HG02943 (cell line): ENCODE measurements around the gene LGALS12.

Experiments used
- ATAC-seq: cut with Tn5 transposase; IDR thresholded peaks from one replicate; pipeline ENCODE4 v1.9.1; 2021; ENCODE audit warnings: mild to moderate bottlenecking, low read depth, moderate library complexity; ENCODE audit not compliant: unreplicated experiment

LGALS12 gene, protein sequence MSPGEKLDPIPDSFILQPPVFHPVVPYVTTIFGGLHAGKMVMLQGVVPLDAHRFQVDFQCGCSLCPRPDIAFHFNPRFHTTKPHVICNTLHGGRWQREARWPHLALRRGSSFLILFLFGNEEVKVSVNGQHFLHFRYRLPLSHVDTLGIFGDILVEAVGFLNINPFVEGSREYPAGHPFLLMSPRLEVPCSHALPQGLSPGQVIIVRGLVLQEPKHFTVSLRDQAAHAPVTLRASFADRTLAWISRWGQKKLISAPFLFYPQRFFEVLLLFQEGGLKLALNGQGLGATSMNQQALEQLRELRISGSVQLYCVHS

DNA sequence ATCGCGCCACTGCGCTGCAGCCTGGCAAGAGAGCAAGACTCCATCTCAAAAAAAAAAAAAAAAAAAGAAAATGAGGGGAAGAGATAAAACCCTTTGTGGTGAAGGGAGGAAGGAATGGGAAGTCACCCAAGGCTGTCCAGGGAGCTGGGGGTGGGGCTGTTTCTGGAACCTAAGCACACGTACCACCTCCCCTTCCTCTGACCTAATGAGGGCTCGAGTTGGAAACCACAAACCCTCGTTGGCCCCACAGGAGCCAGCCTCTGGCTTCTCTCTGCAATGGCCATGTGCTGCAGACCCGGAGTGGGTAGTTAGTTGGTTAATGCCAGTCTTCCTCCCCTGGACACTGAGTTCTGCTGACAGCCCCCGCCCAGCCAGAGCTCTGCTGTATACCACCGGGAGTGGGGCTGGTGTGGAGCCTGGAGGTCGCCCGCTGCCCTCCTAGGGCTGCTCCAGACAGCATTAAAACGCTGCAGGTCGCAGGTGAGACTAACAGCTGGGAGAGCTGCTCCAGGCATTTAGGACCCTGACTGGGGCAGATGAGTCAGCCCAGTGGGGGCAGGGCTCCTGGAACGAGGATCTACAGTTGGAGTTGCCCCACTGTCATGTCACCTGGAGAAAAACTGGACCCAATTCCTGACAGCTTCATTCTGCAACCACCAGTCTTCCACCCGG, at the start of gene LGALS12:
LGALS12 (plus strand) TSS at position 228 of the 672 bp plus-strand sequence; CDS start at position 603, 375 bp downstream.
- no peak for ATAC-seq

DNA sequence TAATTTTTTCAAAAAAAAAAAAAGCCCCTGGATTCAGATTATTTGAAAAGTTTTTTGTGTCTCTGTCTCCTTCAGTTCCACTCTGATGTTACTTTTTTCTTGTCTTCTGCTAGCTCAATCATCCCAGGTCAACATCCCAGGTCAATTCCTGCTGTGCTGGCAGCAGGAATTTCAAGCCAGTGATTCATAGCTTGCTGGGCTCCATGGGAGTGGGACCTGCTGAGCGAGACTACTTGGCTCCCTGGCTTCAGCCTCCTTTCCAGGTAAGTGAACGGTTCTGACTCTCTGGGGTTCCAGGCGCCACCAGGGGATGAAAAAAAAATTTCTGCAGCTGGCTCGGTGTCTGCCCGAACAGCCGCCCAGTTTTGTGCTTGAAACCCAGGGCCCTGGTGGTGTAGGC, 46.3 kb upstream of the LGALS12 start:
- ATAC-seq = no peak

DNA sequence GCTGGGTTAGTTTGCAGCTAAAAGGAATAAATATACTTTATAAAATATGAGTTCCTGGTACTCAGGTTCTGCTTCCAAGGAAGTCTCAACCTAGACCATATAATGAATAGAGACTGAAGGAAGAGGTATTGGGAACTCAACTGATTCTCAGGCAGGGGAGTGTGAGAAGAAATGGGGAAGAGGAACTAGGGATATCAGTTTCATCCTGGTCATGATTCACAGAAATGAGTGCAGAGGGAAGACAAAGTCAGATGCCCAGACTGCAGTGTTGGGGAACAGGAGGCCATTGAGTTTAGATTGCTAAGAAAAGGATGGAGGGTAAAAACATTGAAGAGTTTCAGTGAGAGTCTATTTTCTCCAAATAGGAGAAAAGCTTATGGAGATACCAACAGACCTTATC, 43.7 kb upstream of the LGALS12 start:
- ATAC-seq = no peak

DNA sequence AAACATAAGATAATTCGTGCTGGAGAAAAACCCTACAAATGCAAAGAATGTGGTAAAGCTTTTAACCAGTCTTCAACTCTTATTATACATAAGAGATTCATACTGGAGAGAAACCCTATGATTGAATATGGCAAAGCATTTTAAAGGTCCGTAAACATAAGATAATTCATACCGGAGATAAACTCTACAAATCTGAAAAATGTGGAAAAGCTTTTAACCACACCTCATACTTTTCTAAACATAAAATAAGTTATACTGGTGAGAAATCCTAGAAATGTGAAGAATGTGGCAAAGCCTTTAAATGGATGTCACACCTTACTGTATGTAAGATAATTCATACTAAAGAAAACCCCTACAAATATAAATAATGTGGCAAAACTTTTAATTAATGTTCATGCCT, 35.6 kb upstream of the LGALS12 start:
- no peak for ATAC-seq

DNA sequence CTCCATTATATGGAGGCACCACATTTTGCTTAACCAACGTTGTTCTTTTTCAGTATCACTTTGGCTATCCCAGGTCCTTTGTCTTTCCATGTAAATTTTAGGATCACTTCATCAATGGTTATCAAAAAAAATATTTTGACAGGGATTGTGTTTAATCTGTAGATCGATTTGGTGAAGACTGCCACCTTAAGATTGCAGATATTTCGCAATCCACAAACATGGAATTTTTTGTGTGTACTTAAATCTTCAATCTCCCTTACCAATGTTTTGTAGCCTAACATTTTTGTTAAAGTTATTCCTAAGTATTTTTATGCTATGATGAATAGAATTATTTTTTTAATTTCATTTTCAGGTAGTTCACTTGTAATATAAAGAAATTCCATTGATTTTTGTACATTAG, 33.5 kb upstream of the LGALS12 start:
- ATAC-seq = no peak

DNA sequence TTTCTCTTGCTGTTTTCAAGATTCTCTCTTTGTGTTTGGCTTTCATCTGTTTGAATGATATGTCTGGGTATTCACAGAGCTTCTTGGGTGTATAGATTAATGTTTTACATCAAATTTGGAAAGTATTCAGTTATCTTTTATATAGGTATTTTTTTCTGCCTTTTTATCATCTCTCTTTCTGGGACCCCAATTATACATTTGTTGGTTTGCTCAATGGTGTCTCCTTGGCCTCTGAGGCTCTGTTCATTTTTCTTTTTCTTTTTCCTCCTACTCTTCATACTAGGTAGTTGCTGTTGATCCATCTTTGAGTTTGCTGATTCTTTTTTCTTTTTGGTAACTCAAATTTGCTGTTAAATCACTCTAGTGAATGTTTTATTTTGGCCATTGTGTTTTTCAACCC, 29.3 kb upstream of the LGALS12 start:
- ATAC-seq = no peak

DNA sequence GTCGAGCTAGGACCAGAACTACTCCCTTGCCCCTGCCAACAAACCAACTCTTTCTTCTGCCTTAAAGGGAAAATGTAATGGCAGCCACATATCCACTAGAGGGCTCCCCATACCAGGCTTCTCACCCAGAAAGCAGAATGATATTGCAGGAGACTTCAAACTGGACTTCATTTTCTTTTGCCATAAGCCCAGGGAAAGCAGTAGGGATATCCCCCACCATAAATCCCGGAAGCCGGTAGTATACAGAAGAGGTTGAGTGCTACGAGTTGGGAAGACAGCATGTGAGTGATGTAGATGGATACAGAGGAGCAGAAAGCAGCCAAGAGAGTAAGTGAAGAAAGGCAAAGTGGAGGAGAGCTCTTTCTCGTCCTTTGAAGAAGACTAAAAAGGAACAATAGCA, 27.0 kb upstream of the LGALS12 start:
- ATAC-seq = no peak

DNA sequence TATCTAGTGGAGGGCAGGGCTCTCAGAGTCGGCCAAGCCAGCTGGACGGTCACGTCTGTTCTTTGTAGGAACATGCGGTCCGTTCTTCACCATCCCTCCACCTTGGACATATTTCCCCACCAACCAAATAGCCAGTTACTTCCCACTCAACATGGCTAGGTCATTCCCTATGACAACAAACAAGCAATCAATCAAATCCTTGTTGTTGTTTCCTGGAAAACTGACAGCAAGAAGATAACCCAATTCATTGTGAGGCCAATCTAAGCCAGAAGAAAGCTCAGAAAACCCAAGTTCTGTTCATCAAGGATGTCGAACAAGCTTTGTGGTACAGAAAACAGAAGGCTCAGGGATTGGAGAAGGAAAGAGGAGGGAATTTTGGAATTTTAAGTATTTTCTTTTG, 25.8 kb upstream of the LGALS12 start:
- no peak for ATAC-seq

DNA sequence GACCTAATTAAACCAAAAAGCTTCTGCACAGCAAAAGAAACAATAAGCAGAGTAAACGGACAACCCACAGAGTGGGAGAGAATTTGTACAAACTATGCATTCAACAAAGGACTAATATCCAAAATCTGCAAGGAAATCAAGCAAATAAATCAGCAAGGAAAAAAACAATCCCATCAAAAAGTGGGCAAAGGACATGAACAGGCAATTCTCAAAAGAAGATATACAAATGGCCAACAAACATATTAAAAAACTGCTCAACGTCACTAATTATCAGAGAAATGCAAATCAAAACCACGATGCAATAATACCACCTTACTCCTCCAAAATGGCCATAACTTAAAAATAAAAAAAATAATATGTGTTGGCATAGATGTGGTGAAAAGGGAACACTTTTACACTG, 20.1 kb upstream of the LGALS12 start:
- ATAC-seq = no peak

DNA sequence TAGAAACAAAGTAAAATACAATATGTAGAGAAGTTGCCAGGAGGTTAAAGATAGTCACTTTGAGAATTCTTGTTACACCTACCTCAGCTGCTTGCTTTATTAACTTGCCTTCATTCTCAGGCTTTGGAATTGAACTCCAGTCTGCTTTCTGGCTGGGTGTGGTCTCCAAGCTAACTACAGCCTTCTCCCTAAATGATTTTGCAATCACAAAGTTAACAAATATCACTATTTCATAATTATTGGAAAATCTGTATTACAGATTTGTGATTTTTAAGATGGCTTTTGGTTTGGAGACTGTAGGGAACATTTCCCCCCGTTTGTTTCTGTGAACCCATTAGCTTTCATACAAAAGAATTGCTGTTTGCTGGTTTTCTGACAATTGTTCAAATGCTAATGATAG, 17.1 kb upstream of the LGALS12 start:
- no peak for ATAC-seq

DNA sequence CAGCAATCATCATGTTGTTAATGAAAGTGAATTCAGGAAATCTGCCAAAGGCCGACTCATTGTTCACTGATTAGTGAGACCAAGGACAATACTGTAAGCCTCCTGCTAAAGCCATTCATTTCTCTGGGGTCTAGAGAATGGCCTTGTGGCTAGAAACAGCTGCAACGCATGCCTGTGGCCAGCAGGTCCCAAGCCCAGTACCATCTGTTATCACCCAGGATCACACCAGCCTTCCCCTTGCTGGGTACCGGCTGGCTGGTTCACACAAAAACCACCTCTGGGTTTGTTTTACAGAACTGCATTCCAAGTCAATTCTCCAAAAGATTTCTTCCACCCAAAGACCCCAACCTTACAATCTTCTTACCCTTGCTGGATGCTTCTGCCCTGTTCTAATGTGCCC, 16.0 kb upstream of the LGALS12 start:
- ATAC-seq = no peak

DNA sequence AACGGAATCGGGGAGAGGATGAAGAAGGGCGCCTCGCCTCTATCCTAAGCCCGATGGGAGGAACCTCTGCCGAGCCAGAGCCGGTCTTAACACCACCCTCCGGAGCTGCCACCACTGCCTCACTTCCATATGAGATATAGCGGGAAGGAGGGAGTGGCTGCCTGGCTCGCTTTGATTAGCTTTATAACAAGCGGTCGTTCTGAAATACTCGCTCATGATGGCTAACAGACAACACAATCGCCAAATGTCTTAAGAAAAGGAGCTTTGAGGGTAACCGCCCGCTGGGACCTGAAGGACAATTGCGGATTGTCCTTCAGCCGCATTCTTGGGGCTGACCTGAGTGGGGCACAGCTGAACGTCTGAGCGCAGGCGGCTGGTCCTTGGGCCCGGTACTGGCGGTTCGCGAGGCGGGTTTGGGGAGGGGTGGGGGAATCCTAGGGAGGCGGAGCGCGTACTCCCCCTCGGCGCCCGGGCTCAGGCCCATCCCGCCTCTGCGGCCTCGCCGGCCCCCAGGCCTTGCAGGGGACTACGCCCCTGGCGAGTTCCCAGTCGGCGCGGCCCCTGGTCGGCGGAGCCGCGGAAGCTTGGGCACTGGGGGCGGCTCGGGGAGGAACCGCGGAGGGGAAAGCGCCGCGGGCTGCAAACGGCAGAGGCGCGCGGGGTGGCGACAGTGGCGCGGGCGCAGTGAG, 15.2 kb upstream of the LGALS12 start, which contains the start of gene PLAAT5:
PLAAT5 (minus strand) TSS at position 617 of the 689 bp plus-strand sequence; CDS start at position 484, 133 bp downstream.
- ATAC-seq = no peak

DNA sequence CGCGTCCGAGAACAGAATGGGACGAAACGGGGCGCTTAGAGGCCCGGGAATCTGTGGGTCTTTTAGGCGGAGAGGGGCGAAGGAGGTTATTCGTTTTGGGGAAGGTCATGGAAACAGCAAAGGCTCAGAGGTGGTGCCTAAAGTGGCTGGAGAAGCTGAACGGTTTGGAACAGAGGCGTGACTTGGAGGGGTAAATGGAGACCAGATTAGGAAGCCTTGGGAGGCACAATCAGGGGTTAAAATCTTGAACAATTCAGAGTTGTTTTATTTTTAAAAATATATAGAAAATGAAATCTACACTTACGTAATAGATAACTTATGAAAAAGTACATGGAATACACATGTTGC, 14.7 kb upstream of the LGALS12 start:
- no peak for ATAC-seq

DNA sequence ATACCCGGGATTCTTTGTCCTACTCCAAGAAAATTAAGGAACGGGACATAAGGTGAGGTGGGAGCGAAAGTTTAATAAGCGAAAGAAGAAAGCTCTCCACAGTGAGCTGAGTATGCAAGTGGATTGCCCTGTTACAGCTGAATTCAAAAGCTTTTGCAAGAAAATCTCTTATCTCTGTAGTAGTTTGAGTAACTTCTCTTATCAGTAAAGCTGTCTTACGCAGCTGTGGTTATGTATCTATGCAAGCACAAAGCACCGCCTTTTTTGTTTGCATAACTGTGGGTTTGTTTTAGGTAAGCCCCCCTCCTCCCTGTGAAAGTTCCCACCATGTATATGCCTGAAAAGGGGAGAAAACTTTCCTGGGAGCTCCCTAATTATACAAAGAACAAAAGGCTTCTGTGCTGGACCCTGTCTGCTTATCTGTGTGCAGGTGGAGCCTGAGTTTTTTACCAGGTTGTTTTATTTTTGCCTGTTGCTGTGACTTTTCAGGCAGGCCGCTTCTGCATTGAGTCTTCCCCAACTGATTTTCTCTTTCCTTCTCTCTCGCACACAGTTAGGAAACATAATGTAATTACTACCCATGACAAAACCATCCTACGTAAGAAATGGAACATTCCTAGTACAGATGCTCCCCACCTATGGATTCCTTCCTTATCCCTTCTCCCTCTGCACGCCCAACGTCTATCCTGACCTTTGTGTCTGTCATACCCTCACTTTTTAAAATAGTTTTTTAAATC, 14.1 kb upstream of the LGALS12 start:
- no peak for ATAC-seq

DNA sequence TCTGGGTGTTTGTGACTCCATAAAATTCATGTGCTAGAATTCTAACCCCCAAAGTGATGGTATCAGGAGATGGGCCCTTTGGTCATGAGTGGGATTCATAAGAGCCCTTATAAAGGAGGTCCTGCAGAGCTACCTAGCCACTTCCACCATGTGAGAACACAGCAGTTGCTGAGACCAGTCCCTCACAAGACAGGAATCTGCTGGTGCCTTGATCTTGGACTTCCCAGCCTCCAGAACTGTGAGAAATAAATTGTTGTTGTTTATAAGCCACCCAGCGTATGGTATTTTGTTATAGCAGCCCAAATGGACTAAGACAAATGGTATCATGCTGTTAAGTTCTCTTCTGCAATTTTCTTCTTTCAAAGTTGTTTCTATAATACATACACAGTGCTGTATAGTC, 13.4 kb upstream of the LGALS12 start:
- no peak for ATAC-seq

DNA sequence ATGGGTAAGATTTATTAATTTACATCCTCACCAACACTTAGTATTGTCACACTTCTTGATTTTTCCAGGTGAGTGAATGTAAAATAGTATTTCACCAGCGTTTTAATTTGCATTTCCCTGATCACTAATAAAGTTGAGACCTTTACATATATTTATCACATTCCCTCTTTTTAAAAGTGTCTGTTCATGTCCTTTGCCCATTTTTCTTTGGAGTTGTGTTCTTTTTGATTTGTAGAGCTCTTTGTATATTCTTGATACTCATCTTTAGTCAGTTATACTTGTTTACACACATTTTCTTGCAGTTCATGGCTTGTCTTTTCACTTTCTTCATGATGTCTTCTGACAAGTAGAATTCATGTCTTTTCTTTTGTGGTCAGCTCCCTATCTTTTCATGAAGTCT, 12.8 kb upstream of the LGALS12 start:
- ATAC-seq = no peak

DNA sequence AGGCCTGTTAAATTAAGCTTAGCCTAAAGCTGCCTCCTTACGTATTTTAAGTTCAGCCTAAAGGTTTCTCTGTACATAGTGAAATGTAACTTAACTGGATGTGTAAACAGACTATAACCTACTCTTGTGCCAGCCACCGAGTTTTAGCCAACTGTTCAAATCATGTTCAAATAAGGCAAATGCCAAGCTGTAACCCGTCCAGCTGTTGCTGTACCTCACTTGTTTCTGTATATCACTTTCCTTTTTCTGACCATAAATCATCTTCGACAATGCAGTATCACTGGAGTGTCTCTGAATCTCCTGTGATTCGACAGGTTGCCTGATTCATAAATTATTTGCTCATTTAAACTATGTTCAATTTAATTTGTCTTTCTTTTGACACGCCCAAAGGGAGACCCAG, 10.9 kb upstream of the LGALS12 start:
- ATAC-seq = no peak

DNA sequence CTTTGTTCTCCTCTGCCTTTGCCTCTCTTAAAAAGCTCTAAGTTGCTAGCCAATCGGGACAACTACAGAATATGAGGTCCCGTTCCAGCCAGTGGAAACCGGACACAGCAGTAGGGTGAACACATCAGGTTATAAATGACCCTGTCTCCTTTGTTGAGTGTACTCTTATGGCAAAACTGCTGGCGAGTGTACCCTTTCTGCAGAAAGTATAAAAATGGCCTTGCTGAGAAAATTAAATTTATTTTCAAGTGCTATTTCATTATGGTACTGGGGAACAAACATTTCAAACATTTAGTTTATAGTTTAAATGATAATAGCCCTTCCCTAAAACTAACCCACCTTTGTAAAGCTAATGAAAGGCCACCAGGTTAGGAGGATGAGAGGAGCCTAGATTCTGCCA, 6.0 kb upstream of the LGALS12 start:
- ATAC-seq = no peak

DNA sequence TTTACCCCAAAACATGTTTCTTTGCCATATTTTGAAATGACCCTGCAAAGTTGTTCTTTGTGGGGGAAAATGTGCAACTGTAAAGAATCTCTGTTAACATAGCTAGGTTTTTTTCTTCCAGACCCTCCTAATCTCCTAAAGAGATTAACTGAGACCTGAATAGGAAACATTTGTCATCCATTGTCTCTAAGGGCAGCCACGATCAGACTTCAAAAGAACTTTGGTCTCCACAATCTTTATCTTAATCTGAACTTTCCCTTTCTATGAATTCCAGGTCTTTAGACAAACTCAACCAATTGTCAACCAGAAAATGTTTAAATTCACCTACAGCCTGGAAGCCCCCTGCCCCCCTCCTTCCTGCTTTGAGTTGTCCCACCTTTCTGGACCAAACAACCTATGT, 4.6 kb upstream of the LGALS12 start:
- ATAC-seq = no peak

DNA sequence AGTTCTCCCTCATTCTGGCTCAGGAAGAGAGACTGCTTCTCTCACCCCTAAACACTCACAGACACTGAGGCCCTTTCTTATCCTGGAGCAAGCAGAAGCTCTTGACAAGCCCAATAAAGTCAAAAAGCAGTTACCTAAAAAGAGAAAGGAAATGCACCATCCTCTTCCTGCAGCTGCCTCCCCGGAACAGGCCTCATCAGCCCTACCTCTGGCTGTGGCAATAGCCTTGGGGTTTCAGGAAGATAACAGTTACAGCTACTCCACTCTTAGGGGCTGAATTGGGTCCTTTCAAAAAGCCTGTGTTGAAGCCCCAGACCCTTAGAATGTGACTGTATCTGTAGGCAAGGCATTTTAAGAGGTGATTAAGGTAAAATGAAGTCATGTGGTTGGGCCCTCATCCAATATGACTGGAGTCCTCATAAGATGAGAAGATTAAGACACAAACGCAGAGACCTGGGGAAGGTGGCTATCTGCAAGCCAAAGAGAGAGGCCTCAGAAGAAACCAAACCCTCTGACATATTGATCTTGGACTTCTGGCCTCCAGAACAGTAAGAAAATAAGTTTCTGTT, 3.5 kb upstream of the LGALS12 start:
- no peak for ATAC-seq

DNA sequence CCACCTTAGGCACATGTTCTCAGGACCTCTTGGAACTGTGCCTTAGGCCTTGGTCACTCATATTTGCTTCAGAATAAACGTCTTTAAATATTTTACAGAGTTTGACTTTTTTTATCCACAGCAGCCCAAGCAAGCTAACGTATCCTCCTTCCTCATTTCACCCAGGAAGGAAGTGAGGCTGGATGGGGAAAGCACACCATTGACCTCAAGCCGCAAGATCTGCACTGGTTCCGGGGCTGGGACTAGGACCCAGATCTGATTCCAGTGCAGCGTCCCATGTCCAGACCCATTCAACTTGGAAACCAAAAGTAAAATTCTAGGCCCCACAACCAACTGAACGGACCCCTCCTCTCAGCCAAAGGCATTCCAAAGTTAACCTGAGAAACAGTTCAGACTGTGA, 2.4 kb upstream of the LGALS12 start:
- ATAC-seq = no peak
